Glutamatergic neuron (in vitro differentiated cells): ENCODE measurements around the gene BABAM2. TPM values are rescaled to one million over a fixed set of nuclear protein-coding genes. Genes with fewer than 3 reads are reported as not detected.

ENCODE experiments used
- DNase-seq: peaks from one replicate; pipeline ENCODE4 v3.0.0; 2022
- H3K27ac Mint-ChIP-seq: one replicate; pipeline ENCODE4 v1.8.0; 2020; ENCODE audit warnings: mild to moderate bottlenecking, mixed read lengths, inconsistent platforms; ENCODE audit not compliant: unreplicated experiment
- H3K27me3 Mint-ChIP-seq: one replicate; pipeline ENCODE4 v1.8.0; 2020; ENCODE audit warnings: mild to moderate bottlenecking, moderate library complexity, mixed read lengths, inconsistent platforms; ENCODE audit not compliant: unreplicated experiment
- H3K36me3 Mint-ChIP-seq: one replicate; pipeline ENCODE4 v1.8.0; 2020; ENCODE audit warnings: mild to moderate bottlenecking, mixed read lengths, inconsistent platforms; ENCODE audit not compliant: unreplicated experiment
- H3K4me1 Mint-ChIP-seq: one replicate; pipeline ENCODE4 v1.8.0; 2020; ENCODE audit warnings: mild to moderate bottlenecking, low read depth, mixed read lengths, inconsistent platforms; ENCODE audit not compliant: unreplicated experiment
- H3K4me3 Mint-ChIP-seq: one replicate; pipeline ENCODE4 v1.8.0; 2020; ENCODE audit warnings: mild to moderate bottlenecking, mixed read lengths, inconsistent platforms; ENCODE audit not compliant: unreplicated experiment
- H3K9me3 Mint-ChIP-seq: one replicate; pipeline ENCODE4 v1.8.0; 2020; ENCODE audit warnings: mild to moderate bottlenecking, moderate library complexity, mixed read lengths, inconsistent platforms; ENCODE audit not compliant: unreplicated experiment
- total RNA-seq: library from RNA; stranded (reverse); fragmentation: NEBNext Ultra II Directional; extraction: Animal tissue kit (Norgen Biotek cat#: 25700); gene quantifications from one replicate; pipeline ENCODE4 v1.2.1, GENCODE V29; 2021; ENCODE audit not compliant: unreplicated experiment
- TF ChIP-seq, protein P1 (sequence below): fragments of 200-600 bp; sonication (generic); IDR thresholded peaks from one replicate; pipeline ENCODE4 v1.5.0; 2021; ENCODE audit not compliant: partially characterized antibody, unreplicated experiment

The BABAM2 gene
- total RNA-seq, 1 donor from 2014 or later, result 29.9 TPM

DNA sequence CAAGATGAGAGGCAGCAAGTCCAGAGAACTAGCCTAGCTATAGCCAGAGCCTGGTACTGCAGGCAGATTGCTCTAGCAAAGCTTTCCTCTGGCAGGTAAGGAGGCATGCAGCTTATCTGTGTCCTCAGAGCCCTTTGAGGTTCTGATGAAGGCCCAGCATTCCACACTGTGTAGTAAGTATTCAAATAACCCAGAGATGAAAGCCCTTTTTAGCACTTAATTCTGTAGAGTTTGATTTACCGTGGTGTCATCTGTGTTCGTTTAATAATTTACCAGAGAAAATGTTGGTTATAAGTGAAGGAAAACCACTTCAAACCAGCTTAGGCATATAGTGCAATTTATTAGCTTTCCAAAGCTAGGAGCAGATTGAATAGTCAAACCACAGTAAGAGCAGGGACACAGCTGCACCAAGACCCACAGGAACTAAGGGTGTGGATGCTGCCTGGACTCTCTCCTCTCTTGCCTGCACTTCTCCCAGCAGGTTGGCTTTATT is 226.6 kb downstream of the BABAM2 start:
- H3K27me3 Mint-ChIP-seq, result no peaks in the 10 kb centered on the region
- no peak overlapping the region for H3K27ac Mint-ChIP-seq
- peaks cover 7% of the 10 kb centered on the region for H3K9me3 Mint-ChIP-seq
- DNase-seq, result no peak
- TF ChIP-seq, protein P1, sequence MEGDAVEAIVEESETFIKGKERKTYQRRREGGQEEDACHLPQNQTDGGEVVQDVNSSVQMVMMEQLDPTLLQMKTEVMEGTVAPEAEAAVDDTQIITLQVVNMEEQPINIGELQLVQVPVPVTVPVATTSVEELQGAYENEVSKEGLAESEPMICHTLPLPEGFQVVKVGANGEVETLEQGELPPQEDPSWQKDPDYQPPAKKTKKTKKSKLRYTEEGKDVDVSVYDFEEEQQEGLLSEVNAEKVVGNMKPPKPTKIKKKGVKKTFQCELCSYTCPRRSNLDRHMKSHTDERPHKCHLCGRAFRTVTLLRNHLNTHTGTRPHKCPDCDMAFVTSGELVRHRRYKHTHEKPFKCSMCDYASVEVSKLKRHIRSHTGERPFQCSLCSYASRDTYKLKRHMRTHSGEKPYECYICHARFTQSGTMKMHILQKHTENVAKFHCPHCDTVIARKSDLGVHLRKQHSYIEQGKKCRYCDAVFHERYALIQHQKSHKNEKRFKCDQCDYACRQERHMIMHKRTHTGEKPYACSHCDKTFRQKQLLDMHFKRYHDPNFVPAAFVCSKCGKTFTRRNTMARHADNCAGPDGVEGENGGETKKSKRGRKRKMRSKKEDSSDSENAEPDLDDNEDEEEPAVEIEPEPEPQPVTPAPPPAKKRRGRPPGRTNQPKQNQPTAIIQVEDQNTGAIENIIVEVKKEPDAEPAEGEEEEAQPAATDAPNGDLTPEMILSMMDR, result no peak
- H3K4me1 Mint-ChIP-seq, result no peaks in the 10 kb centered on the region
- H3K4me3 Mint-ChIP-seq, result no peak overlapping the region
- no peaks in the 10 kb centered on the region for H3K36me3 Mint-ChIP-seq

DNA sequence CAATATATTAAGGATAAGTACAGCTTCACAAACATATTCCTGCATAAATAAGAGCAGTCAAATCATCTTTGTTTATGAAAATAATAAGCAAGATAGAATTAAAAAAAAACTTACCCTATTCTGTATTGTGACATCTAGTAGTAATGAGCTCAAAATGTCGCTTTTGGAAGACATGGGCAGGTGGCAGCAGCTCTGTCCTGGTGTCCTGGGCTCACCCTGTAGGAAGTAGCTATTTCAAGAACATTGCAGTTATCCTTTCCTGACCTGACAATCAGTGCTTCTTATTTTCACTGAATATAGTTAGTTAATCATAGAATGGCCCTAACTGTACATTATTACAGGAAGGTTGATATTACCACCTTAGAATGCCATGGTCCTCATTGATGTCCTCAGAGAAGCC is 229.1 kb downstream of the BABAM2 start:
- peaks cover 2% of the 10 kb centered on the region for H3K9me3 Mint-ChIP-seq
- no peak overlapping the region for H3K4me3 Mint-ChIP-seq

DNA sequence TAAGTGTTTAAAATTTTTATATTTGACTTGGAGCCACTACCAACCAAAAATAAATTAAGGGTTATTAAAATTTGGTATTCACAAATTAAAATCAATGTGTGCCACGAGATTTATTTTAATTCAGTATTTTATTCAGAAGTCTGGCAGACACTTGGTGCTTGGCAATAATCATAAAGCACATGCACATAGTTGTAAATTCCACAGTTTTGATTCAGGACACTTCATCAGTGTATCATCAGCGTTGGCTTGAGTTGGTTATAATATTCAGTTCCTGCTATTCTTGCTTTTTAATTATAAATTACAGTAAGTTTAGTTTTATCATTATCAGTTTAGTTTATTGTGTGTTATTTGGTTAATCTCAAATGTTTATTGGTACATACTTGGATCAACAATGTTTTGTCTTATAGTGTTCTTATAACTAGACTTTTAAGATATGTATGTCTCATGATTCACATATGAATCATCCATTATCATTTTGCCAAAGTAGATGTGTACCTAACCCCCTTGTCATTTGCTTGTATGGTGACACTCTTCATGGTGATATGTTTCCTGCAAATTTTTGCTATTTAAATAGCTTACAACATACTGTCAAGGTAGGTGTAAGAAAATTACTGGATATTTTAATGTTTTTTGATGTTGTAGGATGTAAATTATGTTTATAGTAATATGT is 237.9 kb downstream of the BABAM2 start:
- TF ChIP-seq, protein P1, result no peak
- H3K27ac Mint-ChIP-seq, result no peak overlapping the region
- H3K9me3 Mint-ChIP-seq, result no peaks in the 10 kb centered on the region
- DNase-seq, result no peak
- H3K4me3 Mint-ChIP-seq, result no peak overlapping the region
- H3K27me3 Mint-ChIP-seq, result no peaks in the 10 kb centered on the region
- peaks cover 8% of the 10 kb centered on the region for H3K36me3 Mint-ChIP-seq
- H3K4me1 Mint-ChIP-seq, result no peaks in the 10 kb centered on the region

More for the DNA sequence above, 229.1 kb downstream of the BABAM2 start:
- no peaks in the 10 kb centered on the region for H3K4me1 Mint-ChIP-seq
- TF ChIP-seq, protein P1, result no peak
- H3K27ac Mint-ChIP-seq, result no peak overlapping the region
- H3K27me3 Mint-ChIP-seq, result no peaks in the 10 kb centered on the region
- DNase-seq, result no peak
- H3K36me3 Mint-ChIP-seq, result no peaks in the 10 kb centered on the region

DNA sequence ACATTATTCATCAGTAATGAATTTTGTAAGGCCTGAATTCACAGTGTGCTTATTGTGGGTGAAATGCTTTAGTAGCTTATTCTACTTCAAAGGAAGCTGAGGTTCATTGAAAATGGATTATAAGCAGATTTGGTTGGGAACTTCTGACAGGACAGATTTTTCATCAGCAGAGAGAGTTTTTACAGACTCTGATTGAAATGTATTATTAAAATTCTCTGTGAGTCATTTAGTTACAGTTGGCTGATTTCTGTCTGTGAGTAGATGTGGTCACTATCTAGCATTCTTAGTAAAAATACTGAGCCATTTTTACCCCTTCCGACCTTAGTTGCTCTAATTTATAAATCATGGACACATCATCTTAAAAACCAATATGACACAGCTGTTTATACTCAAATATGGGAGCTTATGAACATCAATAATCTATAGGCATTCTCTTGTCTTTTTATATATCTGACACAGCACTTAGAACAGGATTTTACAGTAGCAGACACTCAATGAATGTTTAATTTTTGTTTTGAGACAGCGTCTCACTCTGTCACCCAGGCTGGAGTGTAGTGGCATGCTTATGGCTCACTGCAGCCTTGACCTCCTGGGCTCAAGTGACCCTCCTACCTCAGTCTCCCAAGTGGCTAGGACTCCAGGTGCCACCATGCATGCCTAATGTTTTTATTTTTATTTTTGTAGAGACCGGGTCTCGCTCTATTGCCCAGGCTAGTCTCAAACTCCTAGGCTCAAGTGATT is 239.6 kb downstream of the BABAM2 start:
- no peaks in the 10 kb centered on the region for H3K9me3 Mint-ChIP-seq
- TF ChIP-seq, protein P1, result no peak
- H3K4me1 Mint-ChIP-seq, result no peaks in the 10 kb centered on the region
- H3K36me3 Mint-ChIP-seq, result peaks cover 8% of the 10 kb centered on the region
- no peak for DNase-seq
- H3K27ac Mint-ChIP-seq, result no peak overlapping the region
- no peak overlapping the region for H3K4me3 Mint-ChIP-seq
- no peaks in the 10 kb centered on the region for H3K27me3 Mint-ChIP-seq

DNA sequence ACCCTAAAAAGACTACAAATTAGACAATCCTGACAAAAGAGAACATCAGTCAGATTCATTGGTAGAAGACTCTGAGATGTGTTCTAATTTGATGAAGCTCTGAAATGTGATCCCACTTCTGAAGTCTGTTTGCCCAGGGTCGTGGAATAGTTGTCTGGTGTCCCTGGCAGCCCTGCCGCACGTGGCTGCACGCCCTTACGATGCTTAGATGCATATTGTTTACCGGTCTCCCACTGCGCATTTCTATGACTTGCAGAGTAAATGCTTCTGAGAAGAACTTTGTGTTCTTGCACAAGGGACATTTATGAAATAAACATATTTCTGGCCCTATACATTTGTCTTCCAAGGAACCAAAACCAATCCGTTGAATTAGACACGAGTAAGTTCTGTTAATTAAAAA is 243.2 kb downstream of the BABAM2 start:
- H3K27me3 Mint-ChIP-seq, result no peaks in the 10 kb centered on the region
- no peak overlapping the region for H3K4me3 Mint-ChIP-seq
- no peak for DNase-seq
- H3K27ac Mint-ChIP-seq, result no peak overlapping the region
- no peaks in the 10 kb centered on the region for H3K9me3 Mint-ChIP-seq
- H3K36me3 Mint-ChIP-seq, result peaks cover 3% of the 10 kb centered on the region
- TF ChIP-seq, protein P1, result no peak
- H3K4me1 Mint-ChIP-seq, result no peaks in the 10 kb centered on the region
